ENCODE results near the gene ASXL1. TPM values are rescaled to one million over a fixed set of nuclear protein-coding genes. Genes with fewer than 3 reads are reported as not detected.
"Not testable (repeated sequence)": the region's sequence is repeated elsewhere in the genome, so short reads cannot be mapped to it uniquely, and the experiment has no call there.

Gene ASXL1
- polyA plus RNA-seq, 3 donors = 1.8 to 47.1 (median 2.8) TPM

- H3K9me3 Mint-ChIP-seq = no peaks in the 10 kb centered on the region
- Histone ChIP-seq H3K36me3 (replicated peaks in 1 of 2; ENCODE audit: control insufficient read depth in 1 of 2, insufficient read depth in 2 of 2, low read length in 2 of 2) (no peaks in the 10 kb centered on the region), H3K79me2 (ENCODE audit: insufficient read depth, low read length) (no peaks in the 10 kb centered on the region), H2AFZ (ENCODE audit: insufficient read depth, low read depth, low read length, poor library complexity, severe bottlenecking) (no peak overlapping the region), H3K27me3 (ENCODE audit: control insufficient read depth in 2 of 2, insufficient read depth in 2 of 2, low read length in 2 of 2) (no peaks in the 10 kb centered on the region), H3K4me3 (replicated peaks in 1 of 3; ENCODE audit: low read depth in 2 of 3, low read length in 3 of 3) (no peak overlapping the region), H3K9me3 (replicated peaks in 1 of 2; ENCODE audit: control insufficient read depth in 1 of 2, insufficient read depth in 1 of 2, low read length in 2 of 2) (no peaks in the 10 kb centered on the region), H4K20me1 (ENCODE audit: insufficient read depth, low read length) (no peaks in the 10 kb centered on the region), H3K9ac (ENCODE audit: insufficient read depth, low read length, poor library complexity, severe bottlenecking) (no peak overlapping the region), H3K4me2 (replicated peaks; ENCODE audit: extremely low read depth, low read length, poor library complexity, severe bottlenecking) (no peak overlapping the region), H3K27ac (ENCODE audit: low read depth in 1 of 2, low read length in 2 of 2) (no peak overlapping the region), H3K4me1 (ENCODE audit: control insufficient read depth in 1 of 2, insufficient read depth in 2 of 2, low read length in 2 of 2) (peaks cover 35 to 36% of the 10 kb centered on the region in 2 donors)
- H3K4me1 Mint-ChIP-seq = peaks cover 55% of the 10 kb centered on the region
- H3K27me3 Mint-ChIP-seq (ENCODE audit: low read depth in 3 of 3) = peaks cover 0 to 3% (median 3%) of the 10 kb centered on the region in 3 donors
- no peak for DNase-seq
- peak overlapping the region in 2 of 7 donors; percentile 1 to 81 for H3K27ac Mint-ChIP-seq
- no peak for TF ChIP-seq CTCF (IDR thresholded peaks at IDR 0.05)
- intact Hi-C loops (cut with micrococcal nuclease) = no loop called here
- peaks cover 2 to 9% of the 10 kb centered on the region in 2 donors for H3K36me3 Mint-ChIP-seq
- 80% methylated on average over 5 of the region's 7 CpGs for WGBS (ENCODE audit: insufficient coverage)
- no peak overlapping the region for H3K4me3 Mint-ChIP-seq
Measured at GRCh38 chr20:32338665-32339064, 19.5 kb upstream of the ASXL1 start.

GRCh38 chr20:32339116-32339515 is 19.0 kb upstream of the ASXL1 start:
- peaks cover 0 to 3% (median 3%) of the 10 kb centered on the region in 3 donors for H3K27me3 Mint-ChIP-seq (ENCODE audit: low read depth in 3 of 3)
- H3K4me1 ChIP-seq (ENCODE audit: control insufficient read depth in 1 of 2, insufficient read depth in 2 of 2, low read length in 2 of 2) = peaks cover 31 to 32% of the 10 kb centered on the region in 2 donors
- no peak overlapping the region for H2AFZ ChIP-seq (ENCODE audit: insufficient read depth, low read depth, low read length, poor library complexity, severe bottlenecking)
- intact Hi-C loops (cut with micrococcal nuclease) = no loop called here
- no peak overlapping the region for H3K4me3 Mint-ChIP-seq
- TF ChIP-seq CTCF (IDR thresholded peaks at IDR 0.05) = no peak
- H3K4me2 ChIP-seq (replicated peaks; ENCODE audit: extremely low read depth, low read length, poor library complexity, severe bottlenecking) = no peak overlapping the region
- no peaks in the 10 kb centered on the region for H3K9me3 Mint-ChIP-seq
- peaks cover 53% of the 10 kb centered on the region for H3K4me1 Mint-ChIP-seq
- no peaks in the 10 kb centered on the region for H3K9me3 ChIP-seq (replicated peaks in 1 of 2; ENCODE audit: control insufficient read depth in 1 of 2, insufficient read depth in 1 of 2, low read length in 2 of 2)
- H3K27me3 ChIP-seq (ENCODE audit: control insufficient read depth in 2 of 2, insufficient read depth in 2 of 2, low read length in 2 of 2) = no peaks in the 10 kb centered on the region
- 100% methylated on average over 2 of the region's 2 CpGs for WGBS (ENCODE audit: insufficient coverage)
- H3K27ac ChIP-seq (ENCODE audit: low read depth in 1 of 2, low read length in 2 of 2) = no peak overlapping the region
- no peak for DNase-seq
- H3K27ac Mint-ChIP-seq = peak overlapping the region in 1 of 7 donors; percentile 81
- H3K9ac ChIP-seq (ENCODE audit: insufficient read depth, low read length, poor library complexity, severe bottlenecking) = no peak overlapping the region
- no peaks in the 10 kb centered on the region for H3K36me3 ChIP-seq (replicated peaks in 1 of 2; ENCODE audit: control insufficient read depth in 1 of 2, insufficient read depth in 2 of 2, low read length in 2 of 2)
- no peak overlapping the region for H3K4me3 ChIP-seq (replicated peaks in 1 of 3; ENCODE audit: low read depth in 2 of 3, low read length in 3 of 3)
- peaks cover 2 to 9% of the 10 kb centered on the region in 2 donors for H3K36me3 Mint-ChIP-seq
- H4K20me1 ChIP-seq (ENCODE audit: insufficient read depth, low read length) = no peaks in the 10 kb centered on the region
- no peaks in the 10 kb centered on the region for H3K79me2 ChIP-seq (ENCODE audit: insufficient read depth, low read length)

GRCh38 chr20:32341053-32341452 is 17.1 kb upstream of the ASXL1 start:
- H3K9ac ChIP-seq (ENCODE audit: insufficient read depth, low read length, poor library complexity, severe bottlenecking); H2AFZ ChIP-seq (ENCODE audit: insufficient read depth, low read depth, low read length, poor library complexity, severe bottlenecking); H3K27me3 Mint-ChIP-seq (ENCODE audit: low read depth in 3 of 3); H3K4me2 ChIP-seq (replicated peaks; ENCODE audit: extremely low read depth, low read length, poor library complexity, severe bottlenecking); H3K27ac Mint-ChIP-seq; H3K9me3 Mint-ChIP-seq; H3K36me3 Mint-ChIP-seq; intact Hi-C loops (cut with micrococcal nuclease); H3K27me3 ChIP-seq (ENCODE audit: control insufficient read depth in 2 of 2, insufficient read depth in 2 of 2, low read length in 2 of 2); H4K20me1 ChIP-seq (ENCODE audit: insufficient read depth, low read length); H3K4me3 ChIP-seq (replicated peaks in 1 of 3; ENCODE audit: low read depth in 2 of 3, low read length in 3 of 3); H3K27ac ChIP-seq (ENCODE audit: low read depth in 1 of 2, low read length in 2 of 2); H3K79me2 ChIP-seq (ENCODE audit: insufficient read depth, low read length); H3K4me3 Mint-ChIP-seq; H3K9me3 ChIP-seq (replicated peaks in 1 of 2; ENCODE audit: control insufficient read depth in 1 of 2, insufficient read depth in 1 of 2, low read length in 2 of 2); H3K36me3 ChIP-seq (replicated peaks in 1 of 2; ENCODE audit: control insufficient read depth in 1 of 2, insufficient read depth in 2 of 2, low read length in 2 of 2): not testable (repeated sequence)
- no CpG with 5 or more reads among the region's 2 CpGs for WGBS (ENCODE audit: insufficient coverage)
- peaks cover 21 to 24% of the 10 kb centered on the region in 2 donors for H3K4me1 ChIP-seq (ENCODE audit: control insufficient read depth in 1 of 2, insufficient read depth in 2 of 2, low read length in 2 of 2)
- DNase-seq = peak in 1 of 3 donors; percentile 33
- peaks cover 44% of the 10 kb centered on the region for H3K4me1 Mint-ChIP-seq
